DND-41 (cell line): Measurements from ENCODE around the gene HIBADH.

Source experiments
- EZH2 ChIP-seq: IDR thresholded peaks from 3 replicates; pipeline ENCODE4 v1.6.1; 2012; ENCODE audit warnings: borderline replicate concordance, low read depth, mild to moderate bottlenecking, moderate library complexity, low read length, inconsistent platforms; ENCODE audit not compliant: severe bottlenecking
- TF ChIP-seq, protein P1 (sequence below): IDR thresholded peaks from 2 replicates; pipeline ENCODE4 v1.5.1; 2012; ENCODE audit warnings: borderline replicate concordance, low read length, moderate library complexity, mild to moderate bottlenecking; ENCODE audit not compliant: poor library complexity, severe bottlenecking; ENCODE audit errors: extremely low read depth

DNA sequence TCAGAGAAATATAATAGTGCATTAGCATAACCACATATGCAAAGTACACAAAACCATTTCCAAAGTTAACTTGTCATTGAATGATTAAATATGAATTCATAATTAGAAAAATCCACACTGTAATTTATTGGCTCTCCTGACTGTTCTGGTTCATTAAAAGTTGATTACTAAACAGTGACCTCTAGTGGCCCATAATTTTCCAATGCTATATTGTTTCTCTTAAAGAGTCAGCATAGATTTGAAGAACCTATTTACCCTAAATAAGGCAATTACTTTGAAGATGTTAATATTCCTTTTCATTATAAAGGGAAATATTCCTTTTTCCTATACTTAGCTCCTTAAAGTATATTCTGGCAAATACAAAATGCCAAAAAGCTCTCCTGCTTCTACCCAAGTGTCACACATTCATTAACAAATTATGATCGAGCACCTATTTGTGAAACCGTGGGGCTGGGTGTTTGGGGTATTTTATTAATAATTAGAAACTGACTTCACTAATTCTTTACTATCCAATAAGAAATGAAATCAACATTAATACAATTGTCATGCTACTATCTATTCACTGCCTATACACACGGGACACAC is 86.2 kb downstream of the HIBADH start:
- TF ChIP-seq, protein P1, sequence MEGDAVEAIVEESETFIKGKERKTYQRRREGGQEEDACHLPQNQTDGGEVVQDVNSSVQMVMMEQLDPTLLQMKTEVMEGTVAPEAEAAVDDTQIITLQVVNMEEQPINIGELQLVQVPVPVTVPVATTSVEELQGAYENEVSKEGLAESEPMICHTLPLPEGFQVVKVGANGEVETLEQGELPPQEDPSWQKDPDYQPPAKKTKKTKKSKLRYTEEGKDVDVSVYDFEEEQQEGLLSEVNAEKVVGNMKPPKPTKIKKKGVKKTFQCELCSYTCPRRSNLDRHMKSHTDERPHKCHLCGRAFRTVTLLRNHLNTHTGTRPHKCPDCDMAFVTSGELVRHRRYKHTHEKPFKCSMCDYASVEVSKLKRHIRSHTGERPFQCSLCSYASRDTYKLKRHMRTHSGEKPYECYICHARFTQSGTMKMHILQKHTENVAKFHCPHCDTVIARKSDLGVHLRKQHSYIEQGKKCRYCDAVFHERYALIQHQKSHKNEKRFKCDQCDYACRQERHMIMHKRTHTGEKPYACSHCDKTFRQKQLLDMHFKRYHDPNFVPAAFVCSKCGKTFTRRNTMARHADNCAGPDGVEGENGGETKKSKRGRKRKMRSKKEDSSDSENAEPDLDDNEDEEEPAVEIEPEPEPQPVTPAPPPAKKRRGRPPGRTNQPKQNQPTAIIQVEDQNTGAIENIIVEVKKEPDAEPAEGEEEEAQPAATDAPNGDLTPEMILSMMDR = peak; percentile 78
- no peak for TF ChIP-seq EZH2
